GM12878 (cell line): ENCODE results near the gene ZNF396.

Experiments
- ATF2 ChIP-seq: IDR thresholded peaks from 2 replicates; pipeline ENCODE4 v1.6.1; 2012; ENCODE audit warnings: low read length, inconsistent platforms
- BRCA1 ChIP-seq: IDR thresholded peaks from 2 replicates; pipeline ENCODE4 v1.6.1; 2011; ENCODE audit warnings: low read depth, low read length, improper control_type of control experiment
- CTCF ChIP-seq, 3 experiments: IDR thresholded peaks in 2 of 3; conservative IDR thresholded peaks in 1 of 3; 2 replicates each; pipeline ENCODE4 v1.5.1; 2011; ENCODE audit warnings: low read depth in 3 of 3, low read length in 3 of 3, mild to moderate bottlenecking in 3 of 3, control low read depth in 2 of 3, moderate library complexity in 2 of 3, inconsistent platforms in 1 of 3, mixed read lengths in 1 of 3; ENCODE audit not compliant: control insufficient read depth in 2 of 3, insufficient read depth in 1 of 3; ENCODE audit errors: extremely low read depth in 1 of 3
- FOXM1 ChIP-seq: IDR thresholded peaks from 2 replicates; pipeline ENCODE4 v1.6.1; 2012; ENCODE audit warnings: low read depth, mild to moderate bottlenecking, inconsistent platforms, low read length, moderate library complexity
- JUNB ChIP-seq: IDR thresholded peaks from 2 replicates; pipeline ENCODE4 v1.6.1; 2016; ENCODE audit warnings: antibody characterized with exemption, mild to moderate bottlenecking
- PBX3 ChIP-seq: IDR thresholded peaks from 2 replicates; pipeline ENCODE4 v1.6.1; 2011; ENCODE audit warnings: mild to moderate bottlenecking, low read depth, low read length, moderate library complexity; ENCODE audit not compliant: insufficient replicate concordance
- POU2F2 ChIP-seq: IDR thresholded peaks from 3 replicates; pipeline ENCODE4 v1.6.1; 2011; ENCODE audit warnings: low read depth, mild to moderate bottlenecking, low read length, borderline replicate concordance
- SMARCA5 ChIP-seq: fragments of 450-650 bp; IDR thresholded peaks from 2 replicates; pipeline ENCODE4 v1.6.1; 2017; ENCODE audit warnings: mild to moderate bottlenecking
- STAT3 ChIP-seq: IDR thresholded peaks from 2 replicates; pipeline ENCODE4 v1.6.1; 2011; ENCODE audit warnings: low read depth, low read length, improper control_type of control experiment
- USF2 ChIP-seq: IDR thresholded peaks from 2 replicates; pipeline ENCODE4 v1.6.1; 2011; ENCODE audit warnings: low read depth, low read length, improper control_type of control experiment, borderline replicate concordance
- ZBTB33 ChIP-seq: fragments of 450-650 bp; IDR thresholded peaks from 2 replicates; pipeline ENCODE4 v1.6.1; 2017; ENCODE audit warnings: mild to moderate bottlenecking

- no peak for TF ChIP-seq JUNB
- no peak for TF ChIP-seq BRCA1
- no peak for TF ChIP-seq CTCF (IDR thresholded peaks at IDR 0.05 in 2 of 3, conservative IDR thresholded peaks at IDR 0.05 in 1 of 3; ENCODE audit: control insufficient read depth in 2 of 3, extremely low read depth in 1 of 3, insufficient read depth in 1 of 3, low read depth in 3 of 3, low read length in 3 of 3)
- no peak for TF ChIP-seq SMARCA5
- no peak for TF ChIP-seq ATF2
- no peak for TF ChIP-seq POU2F2
- TF ChIP-seq FOXM1 = no peak
- TF ChIP-seq PBX3 = no peak
- no peak for TF ChIP-seq STAT3
- no peak for TF ChIP-seq USF2
- TF ChIP-seq ZBTB33 = no peak
Observed at GRCh38 chr18:35368595-35368994, 8.5 kb downstream of the ZNF396 start.
